HepG2 (cell line): ENCODE data around the gene GFRA4. TPM values are rescaled to one million over a fixed set of nuclear protein-coding genes. Genes with fewer than 3 reads are reported as not detected.

Experiments used
- ATAC-seq: fragments of 200-7000 bp; cut with Tn5 transposase; 3 replicates; pipeline ENCODE4 v1.9.1; 2020; ENCODE audit warnings: mild to moderate bottlenecking, moderate library complexity
- BruUV-seq: library from RNA; stranded (reverse); fragments of 400-500 nt; replicated peaks from 2 replicates; lab custom pipeline; 2021; lab: Mats Ljungman, UMichigan
- CTCF ChIA-PET: fragments of 300-600 bp; formaldehyde crosslinking; extraction: SDS; loops from one replicate; lab custom pipeline; 2021; ENCODE audit warnings: low total read pairs, inconsistent platforms, low intra/inter-chr PET ratio; lab: Yijun Ruan, JAX
- POLR2A ChIA-PET: fragments of 350-600 bp; sonication (Branson Sonifier 250); formaldehyde crosslinking; loops from one replicate; lab custom pipeline; 2020; ENCODE audit warnings: antibody characterized with exemption, inconsistent platforms; lab: Yijun Ruan, JAX
- DNase-seq: peaks from one replicate; pipeline ENCODE4 v3.0.0-alpha.2; 2015; ENCODE audit warnings: low spot score
- FAIRE-seq: peaks from 3 replicates; lab custom pipeline; 2011; peaks lifted over from hg19 to GRCh38; lab: Jason Lieb, UNC
- H2AFZ ChIP-seq: one replicate; pipeline ENCODE4 v1.6.1; 2011; ENCODE audit warnings: low read length, inconsistent platforms
- H3K27ac ChIP-seq: fragments of 300-600 bp; 3 replicates; pipeline ENCODE4 v1.8.0; 2011; ENCODE audit warnings: mixed run types, mild to moderate bottlenecking, mixed read lengths, low read length, inconsistent platforms; ENCODE audit not compliant: insufficient read depth; ENCODE audit errors: extremely low read length
- H3K27me3 ChIP-seq, 2 experiments: fragments of 200-600 bp in 1 of 2; 2 replicates in 1 of 2; 3 replicates in 1 of 2; pipeline versions ENCODE4 v1.6.0 to v1.8.0; 2011; ENCODE audit warnings: low read length in 2 of 2, mild to moderate bottlenecking in 2 of 2, moderate library complexity in 2 of 2, inconsistent platforms in 1 of 2; ENCODE audit not compliant: insufficient read depth in 2 of 2, control insufficient read depth in 1 of 2
- H3K36me3 ChIP-seq, 2 experiments: fragments of 200-600 bp in 1 of 2; replicated peaks in 1 of 2; 2 replicates in 1 of 2; 3 replicates in 1 of 2; pipeline versions ENCODE4 v1.5.1 to v1.8.0; 2011; ENCODE audit warnings: low read length in 2 of 2, inconsistent platforms in 1 of 2; ENCODE audit not compliant: insufficient read depth in 2 of 2, control insufficient read depth in 1 of 2
- H3K4me1 ChIP-seq: 2 replicates; pipeline ENCODE4 v1.5.1; 2012; ENCODE audit warnings: low read length, inconsistent platforms; ENCODE audit not compliant: insufficient read depth
- H3K4me2 ChIP-seq: 2 replicates; pipeline ENCODE4 v1.6.0; 2011; ENCODE audit warnings: low read depth, low read length, inconsistent platforms
- H3K4me3 ChIP-seq, 3 experiments: fragments of 200-600 bp in 1 of 3; sonication (generic), shearing (Covaris generic) in 1 of 3; replicated peaks in 1 of 3; 2 replicates each; pipeline ENCODE4 v1.5.1; 2011 to 2016; ENCODE audit warnings: low read length in 3 of 3, inconsistent platforms in 2 of 3, low read depth in 2 of 3, mild to moderate bottlenecking in 2 of 3, control low read depth in 1 of 3, mixed read lengths in 1 of 3; ENCODE audit not compliant: insufficient read depth in 1 of 3
- H3K79me2 ChIP-seq: one replicate; pipeline ENCODE4 v1.6.1; 2011; ENCODE audit warnings: low read length, inconsistent platforms; ENCODE audit not compliant: insufficient read depth
- H3K9ac ChIP-seq: 2 replicates; pipeline ENCODE4 v1.6.0; 2011; ENCODE audit warnings: mild to moderate bottlenecking, low read depth, low read length, inconsistent platforms; ENCODE audit not compliant: insufficient read depth
- H3K9me3 ChIP-seq: 2 replicates; pipeline ENCODE4 v1.5.1; 2012; ENCODE audit warnings: mild to moderate bottlenecking, low read length
- H4K20me1 ChIP-seq: 2 replicates; pipeline ENCODE4 v1.6.0; 2011; ENCODE audit warnings: inconsistent platforms, mild to moderate bottlenecking, low read length, moderate library complexity; ENCODE audit not compliant: insufficient read depth
- ATF1 ChIP-seq: IDR thresholded peaks from 2 replicates; pipeline ENCODE4 v1.6.1; 2016; ENCODE audit warnings: mild to moderate bottlenecking, control low read depth
- CEBPG ChIP-seq: IDR thresholded peaks from 2 replicates; pipeline ENCODE4 v1.6.1; 2016
- GZF1 ChIP-seq: sonication (generic); formaldehyde crosslinking; IDR thresholded peaks from 2 replicates; pipeline ENCODE4 v1.5.1; 2020; ENCODE audit warnings: mild to moderate bottlenecking, missing genetic modification reagents
- JUN ChIP-seq: sonication (generic); formaldehyde crosslinking; IDR thresholded peaks from 2 replicates; pipeline ENCODE4 v1.4.0; 2020; ENCODE audit warnings: mild to moderate bottlenecking, missing genetic modification reagents
- MEIS2 ChIP-seq: sonication (generic); formaldehyde crosslinking; IDR thresholded peaks from 2 replicates; pipeline ENCODE4 v1.9.0; 2021; ENCODE audit warnings: mild to moderate bottlenecking, missing genetic modification reagents
- MXD4 ChIP-seq: IDR thresholded peaks from 2 replicates; pipeline ENCODE4 v1.6.1; 2016; ENCODE audit warnings: mild to moderate bottlenecking, missing biosample characterization, missing genetic modification reagents
- NBN ChIP-seq: fragments of 450-650 bp; conservative IDR thresholded peaks from 2 replicates; pipeline ENCODE4 v1.6.1; 2017
- TBL1XR1 ChIP-seq: fragments of 150-350 bp; IDR thresholded peaks from 2 replicates; pipeline ENCODE4 v1.6.1; 2014; ENCODE audit warnings: borderline replicate concordance, low read length; ENCODE audit not compliant: partially characterized antibody
- TBP ChIP-seq: sonication (generic); formaldehyde crosslinking; IDR thresholded peaks from 2 replicates; pipeline ENCODE4 v1.5.0; 2020; ENCODE audit warnings: missing genetic modification reagents
- ZBTB8A ChIP-seq: sonication (generic); formaldehyde crosslinking; IDR thresholded peaks from 2 replicates; pipeline ENCODE4 v1.4.0; 2020; ENCODE audit warnings: mild to moderate bottlenecking, low read depth, missing genetic modification reagents, borderline replicate concordance
- ZFP41 ChIP-seq: sonication (generic); formaldehyde crosslinking; IDR thresholded peaks from 2 replicates; pipeline ENCODE4 v1.4.0; 2020; ENCODE audit warnings: mild to moderate bottlenecking, missing genetic modification reagents, borderline replicate concordance
- ZNF20 ChIP-seq: sonication (generic); formaldehyde crosslinking; IDR thresholded peaks from 2 replicates; pipeline ENCODE4 v1.4.0; 2020; ENCODE audit warnings: mild to moderate bottlenecking, moderate library complexity, missing genetic modification reagents
- ZNF552 ChIP-seq: sonication (generic); formaldehyde crosslinking; IDR thresholded peaks from 2 replicates; pipeline ENCODE4 v1.9.0; 2022; ENCODE audit warnings: missing genetic modification reagents, mild to moderate bottlenecking, borderline replicate concordance
- WGBS: methylation state at CpG from one replicate; pipeline ENCODE4 v1.1.6; 2017; ENCODE audit warnings: low lambda C conversion rate; 5-methylcytosine and 5-hydroxymethylcytosine counted together
- in situ Hi-C: cut with HindIII; loops from 2 replicates; pipeline ENCODE4 v1.10.0; 2017; ENCODE audit warnings: low pct_unique_long_range_greater_than_20kb; ENCODE audit not compliant: extremely low pct_ligation_motif_present
- intact Hi-C: fragments of 100-400 bp; cut with micrococcal nuclease; formaldehyde crosslinking; loops from one replicate; pipeline ENCODE4 v1.10.0; 2022; ENCODE audit not compliant: unreplicated experiment
- polyA plus RNA-seq, 8 experiments: library from polyadenylated mRNA; depleted of rRNA in 3 of 8; stranded (reverse) in 7 of 8; unstranded in 1 of 8; fragments of >200 nt; fragmentation: Illumina TruSeq in 4 of 8; extraction: Trizol in 4 of 8; gene quantifications; 2 replicates each; pipeline versions ENCODE4 v1.2.1 to v1.2.3, GENCODE V29; 2011 to 2016; ENCODE audit warnings: low read depth in 4 of 8, missing spikeins in 1 of 8, mixed read lengths in 1 of 8; ENCODE audit not compliant: insufficient read depth in 1 of 8
- total RNA-seq, 5 experiments: library from RNA; depleted of rRNA; stranded (reverse); fragments of >200 nt; fragmentation: Illumina TruSeq; extraction: Trizol; gene quantifications; 2 replicates each; pipeline ENCODE4 v1.2.3, GENCODE V29; 2016; ENCODE audit warnings: low read depth in 1 of 5
- TF ChIP-seq, protein P1 (sequence below): sonication (generic); formaldehyde crosslinking; IDR thresholded peaks from 2 replicates; pipeline ENCODE4 v1.9.0; 2021; ENCODE audit warnings: mild to moderate bottlenecking, missing genetic modification reagents
- TF ChIP-seq, protein P2 (sequence below): sonication (generic); formaldehyde crosslinking; IDR thresholded peaks from 2 replicates; pipeline ENCODE4 v1.4.0; 2020; ENCODE audit warnings: missing genetic modification reagents, borderline replicate concordance

GFRA4 gene
- total and polyA plus RNA-seq, 2 of the 13 experiments (the other 11 are each of a cell fraction or from before 2014, with no cell fraction given), result not detected

- no peaks in the 10 kb centered on the region for H4K20me1 ChIP-seq
- peaks cover 44 to 79% of the 10 kb centered on the region in 2 experiments for H3K27me3 ChIP-seq
- no peak for DNase-seq
- no TSS peak for BruUV-seq
- no peak for FAIRE-seq
- H3K36me3 ChIP-seq, result no peaks in the 10 kb centered on the region
- H3K9ac ChIP-seq, result no peak overlapping the region
- H3K27ac ChIP-seq, result no peak overlapping the region
- H3K4me2 ChIP-seq, result no peak overlapping the region
- intact Hi-C loops (no loop called here), in situ Hi-C loops (no loop called here)
- ChIA-PET POLR2A (no interaction called here), CTCF (no interaction called here)
- H2AFZ ChIP-seq, result no peak overlapping the region
- no peak overlapping the region for H3K4me3 ChIP-seq
- no peaks in the 10 kb centered on the region for H3K79me2 ChIP-seq
- no peak for TF ChIP-seq MXD4 (CRISPR knock-in tag)
- TF ChIP-seq, protein P1, sequence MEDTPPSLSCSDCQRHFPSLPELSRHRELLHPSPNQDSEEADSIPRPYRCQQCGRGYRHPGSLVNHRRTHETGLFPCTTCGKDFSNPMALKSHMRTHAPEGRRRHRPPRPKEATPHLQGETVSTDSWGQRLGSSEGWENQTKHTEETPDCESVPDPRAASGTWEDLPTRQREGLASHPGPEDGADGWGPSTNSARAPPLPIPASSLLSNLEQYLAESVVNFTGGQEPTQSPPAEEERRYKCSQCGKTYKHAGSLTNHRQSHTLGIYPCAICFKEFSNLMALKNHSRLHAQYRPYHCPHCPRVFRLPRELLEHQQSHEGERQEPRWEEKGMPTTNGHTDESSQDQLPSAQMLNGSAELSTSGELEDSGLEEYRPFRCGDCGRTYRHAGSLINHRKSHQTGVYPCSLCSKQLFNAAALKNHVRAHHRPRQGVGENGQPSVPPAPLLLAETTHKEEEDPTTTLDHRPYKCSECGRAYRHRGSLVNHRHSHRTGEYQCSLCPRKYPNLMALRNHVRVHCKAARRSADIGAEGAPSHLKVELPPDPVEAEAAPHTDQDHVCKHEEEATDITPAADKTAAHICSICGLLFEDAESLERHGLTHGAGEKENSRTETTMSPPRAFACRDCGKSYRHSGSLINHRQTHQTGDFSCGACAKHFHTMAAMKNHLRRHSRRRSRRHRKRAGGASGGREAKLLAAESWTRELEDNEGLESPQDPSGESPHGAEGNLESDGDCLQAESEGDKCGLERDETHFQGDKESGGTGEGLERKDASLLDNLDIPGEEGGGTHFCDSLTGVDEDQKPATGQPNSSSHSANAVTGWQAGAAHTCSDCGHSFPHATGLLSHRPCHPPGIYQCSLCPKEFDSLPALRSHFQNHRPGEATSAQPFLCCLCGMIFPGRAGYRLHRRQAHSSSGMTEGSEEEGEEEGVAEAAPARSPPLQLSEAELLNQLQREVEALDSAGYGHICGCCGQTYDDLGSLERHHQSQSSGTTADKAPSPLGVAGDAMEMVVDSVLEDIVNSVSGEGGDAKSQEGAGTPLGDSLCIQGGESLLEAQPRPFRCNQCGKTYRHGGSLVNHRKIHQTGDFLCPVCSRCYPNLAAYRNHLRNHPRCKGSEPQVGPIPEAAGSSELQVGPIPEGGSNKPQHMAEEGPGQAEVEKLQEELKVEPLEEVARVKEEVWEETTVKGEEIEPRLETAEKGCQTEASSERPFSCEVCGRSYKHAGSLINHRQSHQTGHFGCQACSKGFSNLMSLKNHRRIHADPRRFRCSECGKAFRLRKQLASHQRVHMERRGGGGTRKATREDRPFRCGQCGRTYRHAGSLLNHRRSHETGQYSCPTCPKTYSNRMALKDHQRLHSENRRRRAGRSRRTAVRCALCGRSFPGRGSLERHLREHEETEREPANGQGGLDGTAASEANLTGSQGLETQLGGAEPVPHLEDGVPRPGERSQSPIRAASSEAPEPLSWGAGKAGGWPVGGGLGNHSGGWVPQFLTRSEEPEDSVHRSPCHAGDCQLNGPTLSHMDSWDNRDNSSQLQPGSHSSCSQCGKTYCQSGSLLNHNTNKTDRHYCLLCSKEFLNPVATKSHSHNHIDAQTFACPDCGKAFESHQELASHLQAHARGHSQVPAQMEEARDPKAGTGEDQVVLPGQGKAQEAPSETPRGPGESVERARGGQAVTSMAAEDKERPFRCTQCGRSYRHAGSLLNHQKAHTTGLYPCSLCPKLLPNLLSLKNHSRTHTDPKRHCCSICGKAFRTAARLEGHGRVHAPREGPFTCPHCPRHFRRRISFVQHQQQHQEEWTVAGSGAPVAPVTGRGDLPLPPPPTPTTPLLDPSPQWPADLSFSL (CRISPR knock-in tag), result no peak
- no peak for TF ChIP-seq MEIS2 (CRISPR knock-in tag)
- TF ChIP-seq NBN, result no peak
- no peak for TF ChIP-seq CEBPG
- TF ChIP-seq ZBTB8A, result no peak
- no peak for TF ChIP-seq ZFP41
- TF ChIP-seq ZNF20, result no peak
- no peak for TF ChIP-seq TBL1XR1
- TF ChIP-seq, protein P2, sequence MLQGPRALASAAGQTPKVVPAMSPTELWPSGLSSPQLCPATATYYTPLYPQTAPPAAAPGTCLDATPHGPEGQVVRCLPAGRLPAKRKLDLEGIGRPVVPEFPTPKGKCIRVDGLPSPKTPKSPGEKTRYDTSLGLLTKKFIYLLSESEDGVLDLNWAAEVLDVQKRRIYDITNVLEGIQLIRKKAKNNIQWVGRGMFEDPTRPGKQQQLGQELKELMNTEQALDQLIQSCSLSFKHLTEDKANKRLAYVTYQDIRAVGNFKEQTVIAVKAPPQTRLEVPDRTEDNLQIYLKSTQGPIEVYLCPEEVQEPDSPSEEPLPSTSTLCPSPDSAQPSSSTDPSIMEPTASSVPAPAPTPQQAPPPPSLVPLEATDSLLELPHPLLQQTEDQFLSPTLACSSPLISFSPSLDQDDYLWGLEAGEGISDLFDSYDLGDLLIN (CRISPR knock-in tag), result no peak
- TF ChIP-seq JUN (CRISPR knock-in tag), result no peak
- no peak for TF ChIP-seq TBP (CRISPR knock-in tag)
- no peak for TF ChIP-seq ATF1 (CRISPR knock-in tag)
- TF ChIP-seq ZNF552 (CRISPR knock-in tag), result no peak
- no peak for TF ChIP-seq GZF1
- 32% methylated on average over 9 of the region's 10 CpGs for WGBS
- ATAC-seq, result peak; percentile 13; the same call in 2 of the 3 replicates
- no peaks in the 10 kb centered on the region for H3K9me3 ChIP-seq
- peaks cover 8% of the 10 kb centered on the region; the same call in 1 of the 2 replicates for H3K4me1 ChIP-seq
Measured at GRCh38 chr20:3670945-3671344, 7.7 kb upstream of the GFRA4 start.
